C4-2B (cell line): ENCODE results near the gene PCNT.

Experiments used
- ZFX ChIP-seq: fragments of 450-650 bp; IDR thresholded peaks from 2 replicates; pipeline ENCODE4 v1.6.1; 2017
- TF ChIP-seq, protein P1 (sequence below): fragments of 450-650 bp; conservative IDR thresholded peaks from 2 replicates; pipeline ENCODE4 v1.5.1; 2017; ENCODE audit warnings: mild to moderate bottlenecking

DNA sequence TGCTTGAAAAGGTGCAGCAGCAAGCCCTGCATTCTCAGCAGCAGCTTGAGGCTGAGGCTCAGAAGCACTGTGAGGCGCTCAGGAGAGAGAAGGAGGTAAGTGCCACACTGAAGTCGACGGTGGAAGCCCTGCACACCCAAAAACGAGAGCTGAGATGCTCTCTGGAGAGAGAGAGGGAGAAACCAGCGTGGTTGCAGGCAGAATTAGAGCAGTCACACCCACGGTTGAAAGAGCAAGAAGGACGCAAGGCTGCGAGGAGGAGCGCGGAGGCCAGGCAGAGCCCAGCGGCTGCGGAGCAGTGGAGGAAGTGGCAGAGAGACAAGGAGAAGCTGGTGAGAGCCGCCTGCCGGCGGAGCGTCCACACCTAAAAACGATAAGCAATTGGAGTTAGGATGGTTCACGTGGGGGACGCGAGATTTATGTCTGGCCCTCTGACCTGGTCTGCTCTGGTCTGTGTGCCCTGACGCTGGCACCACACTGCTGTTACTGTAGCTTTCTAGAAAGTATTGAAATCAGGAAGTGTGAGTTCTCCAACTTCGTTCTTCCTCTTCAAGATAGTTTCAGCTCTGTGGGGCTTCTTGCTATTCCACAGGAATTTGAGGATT lies 108.0 kb downstream of the PCNT start:
- TF ChIP-seq, protein P1, sequence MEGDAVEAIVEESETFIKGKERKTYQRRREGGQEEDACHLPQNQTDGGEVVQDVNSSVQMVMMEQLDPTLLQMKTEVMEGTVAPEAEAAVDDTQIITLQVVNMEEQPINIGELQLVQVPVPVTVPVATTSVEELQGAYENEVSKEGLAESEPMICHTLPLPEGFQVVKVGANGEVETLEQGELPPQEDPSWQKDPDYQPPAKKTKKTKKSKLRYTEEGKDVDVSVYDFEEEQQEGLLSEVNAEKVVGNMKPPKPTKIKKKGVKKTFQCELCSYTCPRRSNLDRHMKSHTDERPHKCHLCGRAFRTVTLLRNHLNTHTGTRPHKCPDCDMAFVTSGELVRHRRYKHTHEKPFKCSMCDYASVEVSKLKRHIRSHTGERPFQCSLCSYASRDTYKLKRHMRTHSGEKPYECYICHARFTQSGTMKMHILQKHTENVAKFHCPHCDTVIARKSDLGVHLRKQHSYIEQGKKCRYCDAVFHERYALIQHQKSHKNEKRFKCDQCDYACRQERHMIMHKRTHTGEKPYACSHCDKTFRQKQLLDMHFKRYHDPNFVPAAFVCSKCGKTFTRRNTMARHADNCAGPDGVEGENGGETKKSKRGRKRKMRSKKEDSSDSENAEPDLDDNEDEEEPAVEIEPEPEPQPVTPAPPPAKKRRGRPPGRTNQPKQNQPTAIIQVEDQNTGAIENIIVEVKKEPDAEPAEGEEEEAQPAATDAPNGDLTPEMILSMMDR, result no peak
- no peak for TF ChIP-seq ZFX
